SK-N-DZ (cell line): ENCODE results near the gene MLLT1.

Experiments used
- DNase-seq: peaks from one replicate; pipeline ENCODE4 v3.0.0-alpha.2; 2015; ENCODE audit warnings: low spot score
- small RNA-seq, 2 experiments: library from RNA; depleted of rRNA; stranded (forward); fragments of <200 nt; gene quantifications; one replicate each; pipeline ENCODE3, GENCODE V24; 2014

MLLT1 gene

GRCh38 chr19:6161271-6161850, 118.4 kb downstream of the MLLT1 start:
- DNase-seq = no peak

Small RNA genes lying within 50 kb of the gene (small RNA-seq; reads per million reads assigned to genes)
- 0 reads per million in 2 experiments for gene AC011471.1
